ENCODE results near the gene POU6F2.

DNA sequence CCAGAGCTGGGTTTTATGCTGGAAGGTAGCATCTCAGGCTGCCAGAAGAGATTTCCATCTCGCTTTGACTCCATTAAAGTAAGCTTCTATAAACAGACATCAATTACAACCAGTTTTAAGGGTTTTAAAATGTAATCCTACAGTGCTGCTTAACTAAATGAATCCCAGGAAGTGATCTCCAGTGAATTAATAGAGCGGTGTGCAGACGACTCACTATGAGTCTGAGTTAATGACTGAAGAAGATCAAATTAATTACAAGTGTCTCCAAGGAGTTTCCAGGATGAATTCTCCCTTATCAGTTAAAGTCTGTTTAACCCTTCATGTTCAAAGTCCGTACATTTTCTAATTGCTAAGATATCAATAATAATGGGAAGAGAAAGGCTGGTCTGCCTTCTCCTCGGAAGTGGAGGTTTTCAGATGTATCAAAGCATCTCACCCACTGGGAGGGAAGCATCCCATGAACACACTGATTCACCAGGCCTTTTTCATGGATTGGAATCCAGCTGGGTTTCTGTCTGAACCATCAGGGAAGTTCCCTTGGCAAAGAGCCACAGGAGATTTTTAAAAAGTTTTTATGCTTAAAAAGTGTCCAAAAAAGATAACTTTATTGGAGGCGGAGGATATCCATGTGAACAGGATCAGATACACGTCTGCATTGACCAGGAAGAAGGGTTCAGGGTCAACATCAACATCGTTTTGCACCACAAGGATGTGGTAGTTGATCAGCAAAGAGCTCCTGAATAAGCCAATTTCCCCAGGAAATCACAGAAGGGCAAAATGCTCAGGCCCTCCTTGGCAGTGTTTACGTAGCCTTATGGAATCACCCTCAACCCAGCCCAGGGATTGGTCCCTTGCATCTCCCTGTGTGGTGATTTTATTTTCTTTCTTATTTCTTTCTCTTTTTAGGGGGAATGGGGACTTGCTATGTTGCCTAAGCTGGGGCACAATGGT is 288.2 kb downstream of the POU6F2 start:
- TF ChIP-seq EZH2 (IDR thresholded peaks at IDR 0.05; ENCODE audit: low read length, unreplicated experiment) (no peak), CTCF (conservative IDR thresholded peaks at IDR 0.05; ENCODE audit: low read depth, low read length) (no peak), EZH2phosphoT487 (IDR thresholded peaks at IDR 0.05; ENCODE audit: borderline replicate concordance, low read length) (no peak)

All from PC-3 (cell line).